ENCODE measurements around the gene PAQR7.

The PAQR7 gene

GRCh38 chr1:25861316-25862286 lies 13.9 kb downstream of the PAQR7 start:
- Histone ChIP-seq H3K56ac (ENCODE audit: low read length) (peak overlapping the region; percentile 11), H3K4ac (ENCODE audit: low read depth, low read length) (no peak overlapping the region), H3K4me2 (ENCODE audit: low read length) (no peak overlapping the region), H3K36me3 (ENCODE audit: control insufficient read depth, insufficient read depth, low read length) (no peaks in the 10 kb centered on the region), H3K4me3 (ENCODE audit: low read length) (no peak overlapping the region), H3K4me1 (ENCODE audit: control insufficient read depth, low read depth, low read length) (no peaks in the 10 kb centered on the region), H3K9ac (ENCODE audit: low read length) (no peak overlapping the region), H2BK120ac (ENCODE audit: low read depth, low read length) (no peak overlapping the region), H3K79me1 (ENCODE audit: low read length) (peaks cover 6% of the 10 kb centered on the region), H3K27ac (ENCODE audit: low read depth, low read length) (no peak overlapping the region), H3K27me3 (ENCODE audit: insufficient read depth, low read length, poor library complexity) (no peaks in the 10 kb centered on the region), H4K5ac (ENCODE audit: low read length) (no peak overlapping the region), H3K18ac (ENCODE audit: low read length) (no peak overlapping the region), H2BK15ac (replicated peaks; ENCODE audit: low read depth) (no peak overlapping the region), H2AK5ac (ENCODE audit: low read length) (no peak overlapping the region), H3K79me2 (ENCODE audit: control insufficient read depth, insufficient read depth, low read length) (peaks cover 11% of the 10 kb centered on the region), H2BK5ac (ENCODE audit: low read length) (no peak overlapping the region), H3K23ac (ENCODE audit: low read length) (no peak overlapping the region), H4K8ac (ENCODE audit: low read depth, low read length) (no peak overlapping the region)
- WGBS (ENCODE audit: extremely low coverage, insufficient coverage, low lambda C conversion rate): no CpG with 5 or more reads among the region's 16 CpGs
- DNase-seq: peak; percentile 48

- H3K18ac ChIP-seq (ENCODE audit: low read length): peak within 1 kb of the TSS; percentile 82
- no peak within 1 kb of the TSS for H4K5ac ChIP-seq (ENCODE audit: low read length)
- peak within 1 kb of the TSS; percentile 19 for H2BK120ac ChIP-seq (ENCODE audit: low read depth, low read length)
- H3K79me1 ChIP-seq (ENCODE audit: low read length): peaks cover 6% of the 10 kb centered on the region
- H3K79me2 ChIP-seq (ENCODE audit: control insufficient read depth, insufficient read depth, low read length): peaks cover 23% of the 10 kb centered on the region
- H3K36me3 ChIP-seq (ENCODE audit: control insufficient read depth, insufficient read depth, low read length): no peaks in the 10 kb centered on the region
- H4K8ac ChIP-seq (ENCODE audit: low read depth, low read length): no peak within 1 kb of the TSS
- H3K56ac ChIP-seq (ENCODE audit: low read length): peak within 1 kb of the TSS; percentile 99
- peak within 1 kb of the TSS; percentile 61 for H3K4ac ChIP-seq (ENCODE audit: low read depth, low read length)
- H2BK15ac ChIP-seq (replicated peaks; ENCODE audit: low read depth): no peak within 1 kb of the TSS
- peak within 1 kb of the TSS; percentile 32 for H2AK5ac ChIP-seq (ENCODE audit: low read length)
- H3K4me2 ChIP-seq (ENCODE audit: low read length): peak within 1 kb of the TSS; percentile 90
- peak within 1 kb of the TSS; percentile 87 for H3K4me3 ChIP-seq (ENCODE audit: low read length)
- peak; percentile 90 for DNase-seq
- H3K27ac ChIP-seq (ENCODE audit: low read depth, low read length): peak within 1 kb of the TSS; percentile 54
- peak within 1 kb of the TSS; percentile 92 for H3K23ac ChIP-seq (ENCODE audit: low read length)
- H3K4me1 ChIP-seq (ENCODE audit: control insufficient read depth, low read depth, low read length): no peaks in the 10 kb centered on the region
- H3K9ac ChIP-seq (ENCODE audit: low read length): peak within 1 kb of the TSS; percentile 99
- H3K27me3 ChIP-seq (ENCODE audit: insufficient read depth, low read length, poor library complexity): no peaks in the 10 kb centered on the region
- peak within 1 kb of the TSS; percentile 90 for H2BK5ac ChIP-seq (ENCODE audit: low read length)
- WGBS (ENCODE audit: extremely low coverage, insufficient coverage, low lambda C conversion rate): no CpG with 5 or more reads among the region's 77 CpGs
Observed at GRCh38 chr1:25858906-25859789, 16.4 kb downstream of the PAQR7 start, which contains the start of gene AUNIP. AUNIP (minus strand) TSS chr1:25859457; CDS start chr1:25859357, 100 bp downstream.

- Histone ChIP-seq H2BK5ac (ENCODE audit: low read length) (peak overlapping the region; percentile 90), H3K9ac (ENCODE audit: low read length) (peak overlapping the region; percentile 99), H3K18ac (ENCODE audit: low read length) (peak overlapping the region; percentile 82), H2AK5ac (ENCODE audit: low read length) (no peak overlapping the region), H3K4me2 (ENCODE audit: low read length) (peak overlapping the region; percentile 70), H3K56ac (ENCODE audit: low read length) (peak overlapping the region; percentile 99), H4K5ac (ENCODE audit: low read length) (no peak overlapping the region), H3K36me3 (ENCODE audit: control insufficient read depth, insufficient read depth, low read length) (no peaks in the 10 kb centered on the region), H3K4me3 (ENCODE audit: low read length) (peak overlapping the region; percentile 87), H3K4me1 (ENCODE audit: control insufficient read depth, low read depth, low read length) (no peaks in the 10 kb centered on the region), H3K79me2 (ENCODE audit: control insufficient read depth, insufficient read depth, low read length) (peaks cover 25% of the 10 kb centered on the region), H3K79me1 (ENCODE audit: low read length) (peaks cover 7% of the 10 kb centered on the region), H3K4ac (ENCODE audit: low read depth, low read length) (peak overlapping the region; percentile 61), H3K23ac (ENCODE audit: low read length) (no peak overlapping the region), H3K27me3 (ENCODE audit: insufficient read depth, low read length, poor library complexity) (no peaks in the 10 kb centered on the region), H2BK15ac (replicated peaks; ENCODE audit: low read depth) (no peak overlapping the region), H4K8ac (ENCODE audit: low read depth, low read length) (no peak overlapping the region), H2BK120ac (ENCODE audit: low read depth, low read length) (no peak overlapping the region), H3K27ac (ENCODE audit: low read depth, low read length) (peak overlapping the region; percentile 54)
- no peak for DNase-seq
- no CpG with 5 or more reads among the region's 7 CpGs for WGBS (ENCODE audit: extremely low coverage, insufficient coverage, low lambda C conversion rate)
Observed at GRCh38 chr1:25858494-25858893, 17.0 kb downstream of the PAQR7 start.

GRCh38 chr1:25856856-25857255 lies 18.7 kb downstream of the PAQR7 start:
- Histone ChIP-seq H3K79me2 (ENCODE audit: control insufficient read depth, insufficient read depth, low read length) (peaks cover 29% of the 10 kb centered on the region), H3K23ac (ENCODE audit: low read length) (no peak overlapping the region), H2BK5ac (ENCODE audit: low read length) (no peak overlapping the region), H3K18ac (ENCODE audit: low read length) (peak overlapping the region; percentile 21), H3K27me3 (ENCODE audit: insufficient read depth, low read length, poor library complexity) (no peaks in the 10 kb centered on the region), H4K5ac (ENCODE audit: low read length) (no peak overlapping the region), H3K4me1 (ENCODE audit: control insufficient read depth, low read depth, low read length) (no peaks in the 10 kb centered on the region), H4K8ac (ENCODE audit: low read depth, low read length) (no peak overlapping the region), H3K4ac (ENCODE audit: low read depth, low read length) (no peak overlapping the region), H3K4me3 (ENCODE audit: low read length) (no peak overlapping the region), H3K56ac (ENCODE audit: low read length) (no peak overlapping the region), H3K36me3 (ENCODE audit: control insufficient read depth, insufficient read depth, low read length) (no peaks in the 10 kb centered on the region), H2BK15ac (replicated peaks; ENCODE audit: low read depth) (no peak overlapping the region), H3K4me2 (ENCODE audit: low read length) (no peak overlapping the region), H3K9ac (ENCODE audit: low read length) (no peak overlapping the region), H2BK120ac (ENCODE audit: low read depth, low read length) (no peak overlapping the region), H3K79me1 (ENCODE audit: low read length) (peaks cover 9% of the 10 kb centered on the region), H2AK5ac (ENCODE audit: low read length) (no peak overlapping the region), H3K27ac (ENCODE audit: low read depth, low read length) (no peak overlapping the region)
- WGBS (ENCODE audit: extremely low coverage, insufficient coverage, low lambda C conversion rate): no CpG with 5 or more reads among the region's 11 CpGs
- DNase-seq: no peak

- WGBS (ENCODE audit: extremely low coverage, insufficient coverage, low lambda C conversion rate): no CpG with 5 or more reads among the region's 2 CpGs
- no peak overlapping the region for H2BK120ac ChIP-seq (ENCODE audit: low read depth, low read length)
- no peak overlapping the region for H3K18ac ChIP-seq (ENCODE audit: low read length)
Observed at GRCh38 chr1:25854554-25854953, 21.0 kb downstream of the PAQR7 start.

More at GRCh38 chr1:25854554-25854953, 21.0 kb downstream of the PAQR7 start:
- Histone ChIP-seq H2AK5ac (ENCODE audit: low read length) (no peak overlapping the region), H4K5ac (ENCODE audit: low read length) (no peak overlapping the region), H3K56ac (ENCODE audit: low read length) (no peak overlapping the region), H3K27ac (ENCODE audit: low read depth, low read length) (no peak overlapping the region), H2BK15ac (replicated peaks; ENCODE audit: low read depth) (no peak overlapping the region), H3K23ac (ENCODE audit: low read length) (no peak overlapping the region), H3K36me3 (ENCODE audit: control insufficient read depth, insufficient read depth, low read length) (no peaks in the 10 kb centered on the region), H3K9ac (ENCODE audit: low read length) (no peak overlapping the region), H3K4me1 (ENCODE audit: control insufficient read depth, low read depth, low read length) (no peaks in the 10 kb centered on the region), H3K4me3 (ENCODE audit: low read length) (no peak overlapping the region), H2BK5ac (ENCODE audit: low read length) (no peak overlapping the region), H3K27me3 (ENCODE audit: insufficient read depth, low read length, poor library complexity) (no peaks in the 10 kb centered on the region), H3K4ac (ENCODE audit: low read depth, low read length) (no peak overlapping the region), H3K4me2 (ENCODE audit: low read length) (no peak overlapping the region), H4K8ac (ENCODE audit: low read depth, low read length) (no peak overlapping the region), H3K79me2 (ENCODE audit: control insufficient read depth, insufficient read depth, low read length) (peaks cover 36% of the 10 kb centered on the region), H3K79me1 (ENCODE audit: low read length) (peaks cover 10% of the 10 kb centered on the region)
- DNase-seq: no peak

Measured in mesendoderm (in vitro differentiated cells).